Smooth muscle cell (in vitro differentiated cells): ENCODE measurements around the gene CATSPER3. TPM values are rescaled to one million over a fixed set of nuclear protein-coding genes. Genes with fewer than 3 reads are reported as not detected.

Source experiments
- DNase-seq: peaks from one replicate; lab custom pipeline; 2025; ENCODE audit not compliant: unreplicated experiment; lab: John Stamatoyannopoulos, UW
- H2AFZ ChIP-seq: fragments of 200-600 bp; sonication (generic); 2 replicates; pipeline ENCODE4 v1.6.0; 2016; ENCODE audit warnings: antibody characterized with exemption, low read depth, mild to moderate bottlenecking
- H3F3A ChIP-seq: fragments of 200-600 bp; sonication (generic); 2 replicates; pipeline ENCODE4 v1.6.0; 2017; ENCODE audit warnings: antibody characterized with exemption, low read depth
- H3K27ac ChIP-seq: fragments of 200-600 bp; sonication (generic); 2 replicates; pipeline ENCODE4 v1.5.1; 2016; ENCODE audit warnings: low read depth, mild to moderate bottlenecking
- H3K27me3 ChIP-seq: fragments of 200-600 bp; sonication (generic); 2 replicates; pipeline ENCODE4 v1.6.1; 2016; ENCODE audit warnings: low read depth, mild to moderate bottlenecking
- H3K36me3 ChIP-seq: fragments of 200-600 bp; sonication (generic); 2 replicates; pipeline ENCODE4 v1.5.1; 2016; ENCODE audit warnings: low read depth
- H3K4me1 ChIP-seq: fragments of 200-600 bp; sonication (generic); 2 replicates; pipeline ENCODE4 v1.5.1; 2016; ENCODE audit warnings: low read depth
- H3K4me2 ChIP-seq: fragments of 200-600 bp; sonication (generic); 2 replicates; pipeline ENCODE4 v1.6.0; 2016; ENCODE audit warnings: mild to moderate bottlenecking
- H3K4me3 ChIP-seq: fragments of 200-600 bp; sonication (generic); 2 replicates; pipeline ENCODE4 v1.5.1; 2016; ENCODE audit warnings: mild to moderate bottlenecking
- H3K79me2 ChIP-seq: fragments of 200-600 bp; sonication (generic); 2 replicates; pipeline ENCODE4 v1.6.0; 2016; ENCODE audit warnings: low read depth, mild to moderate bottlenecking
- H3K9ac ChIP-seq: fragments of 200-600 bp; sonication (generic); 2 replicates; pipeline ENCODE4 v1.6.0; 2016; ENCODE audit warnings: low read depth
- H3K9me3 ChIP-seq: fragments of 200-600 bp; sonication (generic); replicated peaks from 2 replicates; pipeline ENCODE4 v1.5.1; 2016; ENCODE audit warnings: low read depth
- H4K20me1 ChIP-seq: fragments of 200-600 bp; sonication (generic); 2 replicates; pipeline ENCODE4 v1.6.0; 2016; ENCODE audit warnings: low read depth
- CTCF ChIP-seq: fragments of 200-600 bp; sonication (generic); IDR thresholded peaks from 2 replicates; pipeline ENCODE4 v1.5.1; 2017; ENCODE audit warnings: borderline replicate concordance, mild to moderate bottlenecking, antibody characterized with exemption; ENCODE audit not compliant: insufficient read depth, poor library complexity, severe bottlenecking
- WGBS: methylation state at CpG from one replicate; pipeline ENCODE4 v1.1.7; 2016; ENCODE audit warnings: low lambda C conversion rate; 5-methylcytosine and 5-hydroxymethylcytosine counted together
- polyA plus RNA-seq: library from polyadenylated mRNA; unstranded; fragments of >200 nt; fragmentation: Nextera tagmentation; extraction: Ambion mirVana; gene quantifications from 2 replicates; pipeline ENCODE4 v1.2.1, GENCODE V29; 2016
- total RNA-seq: library from RNA; depleted of rRNA; stranded (reverse); fragments of >200 nt; gene quantifications from 2 replicates; pipeline ENCODE4 v1.2.3, GENCODE V29; 2014

Gene CATSPER3
- total and polyA plus RNA-seq, 2 experiments from 2014 or later: not detected

GRCh38 chr5:135018457-135018856 is 50.8 kb downstream of the CATSPER3 start:
- H3K4me1 ChIP-seq: no peaks in the 10 kb centered on the region
- no peak for DNase-seq
- WGBS: 86% methylated on average over 4 of the region's 4 CpGs

GRCh38 chr5:135019314-135019713 is 51.6 kb downstream of the CATSPER3 start:
- DNase-seq: no peak
- Histone ChIP-seq H3K9me3 (no peaks in the 10 kb centered on the region), H3K36me3 (no peaks in the 10 kb centered on the region), H3K27ac (no peak overlapping the region), H3K9ac (no peak overlapping the region), H3K79me2 (peaks cover 49% of the 10 kb centered on the region), H3K27me3 (no peaks in the 10 kb centered on the region), H2AFZ (no peak overlapping the region), H4K20me1 (peaks cover 25% of the 10 kb centered on the region), H3K4me1 (no peaks in the 10 kb centered on the region), H3K4me2 (no peak overlapping the region), H3F3A (no peaks in the 10 kb centered on the region), H3K4me3 (no peak overlapping the region)
- TF ChIP-seq CTCF: no peak
- 88% methylated on average over 5 of the region's 5 CpGs for WGBS

More at GRCh38 chr5:135018457-135018856, 50.8 kb downstream of the CATSPER3 start:
- no peak overlapping the region for H3K27ac ChIP-seq
- no peak overlapping the region for H3K4me2 ChIP-seq
- no peaks in the 10 kb centered on the region for H3K36me3 ChIP-seq
- H2AFZ ChIP-seq: no peak overlapping the region
- H3F3A ChIP-seq: no peaks in the 10 kb centered on the region
- no peak overlapping the region for H3K4me3 ChIP-seq
- TF ChIP-seq CTCF: no peak
- no peak overlapping the region for H3K9ac ChIP-seq
- peaks cover 40% of the 10 kb centered on the region for H3K79me2 ChIP-seq
- no peaks in the 10 kb centered on the region for H3K27me3 ChIP-seq
- peaks cover 25% of the 10 kb centered on the region for H4K20me1 ChIP-seq
- H3K9me3 ChIP-seq: no peaks in the 10 kb centered on the region

- Histone ChIP-seq H3K9me3 (no peaks in the 10 kb centered on the region), H3K79me2 (peaks cover 59% of the 10 kb centered on the region), H4K20me1 (peaks cover 35% of the 10 kb centered on the region), H3K27me3 (no peaks in the 10 kb centered on the region), H3K4me1 (peaks cover under 1% of the 10 kb centered on the region), H3K36me3 (no peaks in the 10 kb centered on the region), H2AFZ (no peak overlapping the region), H3K4me3 (no peak overlapping the region), H3K9ac (no peak overlapping the region), H3F3A (peaks cover 6% of the 10 kb centered on the region), H3K27ac (no peak overlapping the region), H3K4me2 (no peak overlapping the region)
- DNase-seq: no peak
- no peak for TF ChIP-seq CTCF
- WGBS: 88% methylated on average over 16 of the region's 16 CpGs
These were observed 52.6 kb downstream of the CATSPER3 start for GRCh38 chr5:135020111-135020895.
